SK-N-SH (cell line): ENCODE data around the gene AMMECR1L. TPM values are rescaled to one million over a fixed set of nuclear protein-coding genes. Genes with fewer than 3 reads are reported as not detected.

ENCODE experiments used
- CTCF ChIA-PET: fragments of 300-600, 350-600 bp; formaldehyde crosslinking; extraction: SDS; loops from one replicate; lab custom pipeline; 2021; lab: Yijun Ruan, JAX
- POLR2A ChIA-PET: fragments of 350-600 bp; sonication (Branson Sonifier 250); formaldehyde crosslinking; extraction: SDS; loops from one replicate; lab custom pipeline; 2020; ENCODE audit warnings: antibody characterized with exemption, inconsistent platforms; lab: Yijun Ruan, JAX
- DNase-seq: peaks from one replicate; pipeline ENCODE4 v3.0.0; 2012
- H2AFZ ChIP-seq: fragments of 200-600 bp; sonication (generic); 2 replicates; pipeline ENCODE4 v1.8.1; 2016; ENCODE audit warnings: antibody characterized with exemption, mild to moderate bottlenecking, low read depth
- H3F3A ChIP-seq: fragments of 200-600 bp; sonication (generic); replicated peaks from 2 replicates; pipeline ENCODE3; 2016; ENCODE audit warnings: antibody characterized with exemption, mild to moderate bottlenecking; ENCODE audit not compliant: insufficient read depth
- H3K27ac ChIP-seq, 2 experiments: fragments of 200-500 bp in 1 of 2; fragments of 200-600 bp in 1 of 2; sonication (Bioruptor generic) in 1 of 2; sonication (generic), shearing (Covaris generic) in 1 of 2; 2 replicates each; pipeline versions ENCODE4 v1.5.1 to v1.6.1; 2014 to 2016; ENCODE audit warnings: low read depth in 2 of 2, inconsistent platforms in 1 of 2, low read length in 1 of 2, mild to moderate bottlenecking in 1 of 2, mixed read lengths in 1 of 2
- H3K27me3 ChIP-seq: fragments of 200-600 bp; sonication (generic), shearing (Covaris generic); 2 replicates; pipeline ENCODE4 v1.6.1; 2016; ENCODE audit warnings: mixed run types; ENCODE audit not compliant: insufficient read depth
- H3K36me3 ChIP-seq, 2 experiments: fragments of 200-500 bp in 1 of 2; fragments of 200-600 bp in 1 of 2; sonication (Bioruptor generic) in 1 of 2; sonication (generic) in 1 of 2; replicated peaks in 1 of 2; 2 replicates each; pipeline versions ENCODE3 to v1.5.1; 2014 to 2016; ENCODE audit warnings: low read length in 1 of 2, mild to moderate bottlenecking in 1 of 2; ENCODE audit not compliant: insufficient read depth in 2 of 2, control insufficient read depth in 1 of 2
- H3K4me1 ChIP-seq, 2 experiments: fragments of 200-500 bp in 1 of 2; fragments of 200-600 bp in 1 of 2; sonication (Bioruptor generic) in 1 of 2; sonication (generic), shearing (Covaris generic) in 1 of 2; 2 replicates each; pipeline versions ENCODE4 v1.5.1 to v1.6.1; 2014 to 2016; ENCODE audit warnings: low read depth in 1 of 2, low read length in 1 of 2, mixed run types in 1 of 2; ENCODE audit not compliant: insufficient read depth in 2 of 2, control insufficient read depth in 1 of 2
- H3K4me2 ChIP-seq: fragments of 200-600 bp; sonication (generic), shearing (Covaris generic); 2 replicates; pipeline ENCODE4 v1.6.1; 2017; ENCODE audit warnings: mixed run types
- H3K4me3 ChIP-seq, 2 experiments: fragments of 200-500 bp in 1 of 2; fragments of 200-600 bp in 1 of 2; sonication (Bioruptor generic) in 1 of 2; sonication (generic), shearing (Covaris generic) in 1 of 2; 2 replicates each; pipeline versions ENCODE4 v1.5.1 to v1.8.1; 2014 to 2016; ENCODE audit warnings: low read depth in 2 of 2, inconsistent platforms in 1 of 2, low read length in 1 of 2, mild to moderate bottlenecking in 1 of 2, mixed read lengths in 1 of 2, moderate library complexity in 1 of 2
- H3K79me2 ChIP-seq: fragments of 200-600 bp; sonication (generic); 2 replicates; pipeline ENCODE4 v1.8.1; 2017; ENCODE audit warnings: mild to moderate bottlenecking; ENCODE audit not compliant: insufficient read depth
- H3K9ac ChIP-seq: fragments of 200-600 bp; sonication (generic); 2 replicates; pipeline ENCODE4 v1.6.1; 2017; ENCODE audit warnings: mixed run types
- H3K9me2 ChIP-seq: fragments of 200-600 bp; sonication (generic); 2 replicates; pipeline ENCODE4 v1.6.1; 2017; ENCODE audit warnings: mixed run types
- H3K9me3 ChIP-seq: fragments of 200-600 bp; sonication (generic); 2 replicates; pipeline ENCODE4 v1.6.1; 2017; ENCODE audit warnings: mixed run types, mild to moderate bottlenecking, moderate library complexity
- H4K20me1 ChIP-seq: fragments of 200-600 bp; sonication (generic); 2 replicates; pipeline ENCODE4 v1.6.1; 2017; ENCODE audit warnings: mild to moderate bottlenecking, mixed run types; ENCODE audit not compliant: insufficient read depth
- ELF1 ChIP-seq: IDR thresholded peaks from 2 replicates; pipeline ENCODE4 v1.4.0; 2012
- EZH2phosphoT487 ChIP-seq: fragments of 200-600 bp; sonication (generic); IDR thresholded peaks from 2 replicates; pipeline ENCODE4 v1.6.1; 2017; ENCODE audit warnings: low read depth, mixed run types, mild to moderate bottlenecking, antibody characterized with exemption, moderate library complexity, borderline replicate concordance
- FOSL2 ChIP-seq: IDR thresholded peaks from 2 replicates; pipeline ENCODE4 v1.4.0; 2012; ENCODE audit warnings: low read depth, mild to moderate bottlenecking, moderate library complexity, borderline replicate concordance
- FOXM1 ChIP-seq: IDR thresholded peaks from 2 replicates; pipeline ENCODE4 v1.4.0; 2012; ENCODE audit warnings: low read depth, mild to moderate bottlenecking
- MEF2A ChIP-seq: IDR thresholded peaks from 2 replicates; pipeline ENCODE4 v1.4.0; 2012; ENCODE audit warnings: low read depth, borderline replicate concordance
- NFIC ChIP-seq: IDR thresholded peaks from 2 replicates; pipeline ENCODE4 v1.4.0; 2012; ENCODE audit warnings: borderline replicate concordance
- RCOR1 ChIP-seq: fragments of 150-350 bp; IDR thresholded peaks from 2 replicates; pipeline ENCODE4 v1.6.1; 2017; ENCODE audit warnings: antibody characterized with exemption, low read length
- RFX5 ChIP-seq: IDR thresholded peaks from 2 replicates; pipeline ENCODE4 v1.6.1; 2012; ENCODE audit warnings: mild to moderate bottlenecking, improper control_type of control experiment, low read length
- SMC3 ChIP-seq: IDR thresholded peaks from 2 replicates; pipeline ENCODE4 v1.6.1; 2012; ENCODE audit warnings: low read depth, low read length, improper control_type of control experiment
- WGBS: methylation state at CpG from one replicate; pipeline ENCODE4 v1.1.6; 2017; ENCODE audit warnings: low lambda C conversion rate; 5-methylcytosine and 5-hydroxymethylcytosine counted together
- polyA plus RNA-seq, 3 experiments: library from polyadenylated mRNA; depleted of rRNA; stranded (reverse); fragments of >200 nt; gene quantifications; 2 replicates each; pipeline ENCODE4 v1.2.3, GENCODE V29; 2012
- TF ChIP-seq, protein P1 (sequence below): IDR thresholded peaks from 2 replicates; pipeline ENCODE4 v1.4.0; 2012; ENCODE audit warnings: low read depth, borderline replicate concordance
- TF ChIP-seq, protein P2 (sequence below): fragments of 150-350 bp; IDR thresholded peaks from 2 replicates; pipeline ENCODE4 v1.6.1; 2017; ENCODE audit warnings: antibody characterized with exemption, low read length, low read depth, borderline replicate concordance
- TF ChIP-seq, protein P3 (sequence below): fragments of 200-600 bp; sonication (generic); IDR thresholded peaks from 2 replicates; pipeline ENCODE4 v1.6.1; 2017; ENCODE audit warnings: antibody characterized with exemption, mild to moderate bottlenecking, moderate library complexity

The AMMECR1L gene
- polyA plus RNA-seq, 1 of the 3 experiments (the other 2 are of a cell fraction), result 11.0 TPM

DNA sequence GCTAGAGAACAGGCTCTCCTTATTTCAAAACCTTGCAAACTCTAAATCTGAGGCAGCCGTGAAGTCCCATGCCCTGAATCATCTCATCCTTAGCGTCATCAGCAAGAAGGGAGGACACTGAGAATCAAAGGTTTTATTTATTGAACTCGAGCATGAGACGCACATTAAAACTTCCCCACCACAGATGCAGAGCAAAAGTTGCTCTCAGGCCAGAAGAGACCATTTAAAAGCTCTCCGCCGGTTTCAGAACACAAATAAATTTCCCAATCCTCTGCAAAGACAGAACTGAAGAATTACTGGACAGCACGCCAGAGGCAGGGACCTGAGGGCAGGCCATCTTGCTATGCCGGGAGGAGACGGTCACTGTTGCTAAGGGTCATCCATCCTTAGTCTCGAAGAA is 1.3 kb downstream of the AMMECR1L start:
- ChIA-PET POLR2A (no interaction called here), CTCF (interaction anchor here (1.4 kb wide), 1 partner anchor 17 kb away, joined by 3 read pairs; no protein-coding TSS in a partner anchor)
- no peaks in the 10 kb centered on the region for H3K27me3 ChIP-seq
- peak overlapping the region; percentile 81 for H3K4me2 ChIP-seq
- peaks cover 10 to 22% of the 10 kb centered on the region in 2 experiments; a peak in 2 of 4 replicates for H3K4me1 ChIP-seq
- peaks cover 9% of the 10 kb centered on the region for H3F3A ChIP-seq
- peak overlapping the region; percentile 78 for H3K9ac ChIP-seq
- H3K9me2 ChIP-seq, result no peaks in the 10 kb centered on the region
- no peak for DNase-seq
- H3K4me3 ChIP-seq, result peak overlapping the region; percentile 50 to 69
- H2AFZ ChIP-seq, result no peak overlapping the region
- WGBS, result 25% methylated on average over 10 of the region's 10 CpGs
- TF ChIP-seq RCOR1, result no peak
- no peak for TF ChIP-seq ELF1
- no peak for TF ChIP-seq FOXM1
- no peak for TF ChIP-seq SMC3
- TF ChIP-seq, protein P1, sequence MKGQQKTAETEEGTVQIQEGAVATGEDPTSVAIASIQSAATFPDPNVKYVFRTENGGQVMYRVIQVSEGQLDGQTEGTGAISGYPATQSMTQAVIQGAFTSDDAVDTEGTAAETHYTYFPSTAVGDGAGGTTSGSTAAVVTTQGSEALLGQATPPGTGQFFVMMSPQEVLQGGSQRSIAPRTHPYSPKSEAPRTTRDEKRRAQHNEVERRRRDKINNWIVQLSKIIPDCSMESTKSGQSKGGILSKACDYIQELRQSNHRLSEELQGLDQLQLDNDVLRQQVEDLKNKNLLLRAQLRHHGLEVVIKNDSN, result no peak
- TF ChIP-seq, protein P2, sequence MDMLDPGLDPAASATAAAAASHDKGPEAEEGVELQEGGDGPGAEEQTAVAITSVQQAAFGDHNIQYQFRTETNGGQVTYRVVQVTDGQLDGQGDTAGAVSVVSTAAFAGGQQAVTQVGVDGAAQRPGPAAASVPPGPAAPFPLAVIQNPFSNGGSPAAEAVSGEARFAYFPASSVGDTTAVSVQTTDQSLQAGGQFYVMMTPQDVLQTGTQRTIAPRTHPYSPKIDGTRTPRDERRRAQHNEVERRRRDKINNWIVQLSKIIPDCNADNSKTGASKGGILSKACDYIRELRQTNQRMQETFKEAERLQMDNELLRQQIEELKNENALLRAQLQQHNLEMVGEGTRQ, result no peak
- H3K27ac ChIP-seq, result peak overlapping the region in 1 of 2 experiments; percentile 82; a peak in 2 of 4 replicates
- peaks cover 54% of the 10 kb centered on the region for H4K20me1 ChIP-seq
- peaks cover 33 to 37% of the 10 kb centered on the region in 2 experiments for H3K36me3 ChIP-seq
- H3K79me2 ChIP-seq, result peaks cover 74% of the 10 kb centered on the region
- no peaks in the 10 kb centered on the region for H3K9me3 ChIP-seq

DNA sequence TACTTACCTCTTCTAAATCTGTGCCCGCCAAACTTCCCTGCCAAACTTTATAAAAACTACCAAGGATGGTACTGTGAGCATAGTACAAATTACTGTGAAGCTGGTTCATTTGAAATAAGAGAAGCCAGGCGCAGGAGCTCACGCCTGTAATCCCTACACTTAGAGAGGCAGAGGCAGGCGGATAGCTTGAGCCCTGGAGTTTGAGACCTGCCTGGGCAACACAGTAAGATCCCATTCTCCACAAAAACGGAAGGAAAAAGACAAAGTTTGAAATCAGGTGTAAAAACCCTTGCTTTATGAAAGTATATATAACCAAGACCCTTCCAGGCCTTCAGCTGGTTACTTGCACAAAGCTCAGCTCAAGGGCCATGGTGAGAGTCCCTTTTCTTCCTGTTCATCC is 5.9 kb downstream of the AMMECR1L start:
- H3K27ac ChIP-seq, result no peak overlapping the region
- TF ChIP-seq FOSL2 (no peak), NFIC (no peak), MEF2A (no peak), EZH2phosphoT487 (no peak), RFX5 (no peak)
- TF ChIP-seq, protein P3, sequence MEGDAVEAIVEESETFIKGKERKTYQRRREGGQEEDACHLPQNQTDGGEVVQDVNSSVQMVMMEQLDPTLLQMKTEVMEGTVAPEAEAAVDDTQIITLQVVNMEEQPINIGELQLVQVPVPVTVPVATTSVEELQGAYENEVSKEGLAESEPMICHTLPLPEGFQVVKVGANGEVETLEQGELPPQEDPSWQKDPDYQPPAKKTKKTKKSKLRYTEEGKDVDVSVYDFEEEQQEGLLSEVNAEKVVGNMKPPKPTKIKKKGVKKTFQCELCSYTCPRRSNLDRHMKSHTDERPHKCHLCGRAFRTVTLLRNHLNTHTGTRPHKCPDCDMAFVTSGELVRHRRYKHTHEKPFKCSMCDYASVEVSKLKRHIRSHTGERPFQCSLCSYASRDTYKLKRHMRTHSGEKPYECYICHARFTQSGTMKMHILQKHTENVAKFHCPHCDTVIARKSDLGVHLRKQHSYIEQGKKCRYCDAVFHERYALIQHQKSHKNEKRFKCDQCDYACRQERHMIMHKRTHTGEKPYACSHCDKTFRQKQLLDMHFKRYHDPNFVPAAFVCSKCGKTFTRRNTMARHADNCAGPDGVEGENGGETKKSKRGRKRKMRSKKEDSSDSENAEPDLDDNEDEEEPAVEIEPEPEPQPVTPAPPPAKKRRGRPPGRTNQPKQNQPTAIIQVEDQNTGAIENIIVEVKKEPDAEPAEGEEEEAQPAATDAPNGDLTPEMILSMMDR, result no peak
- TF ChIP-seq, protein P1, result no peak
- H3K4me1 ChIP-seq, result peaks cover 6 to 9% of the 10 kb centered on the region in 2 experiments; a peak in 2 of 4 replicates
- H3K9ac ChIP-seq, result no peak overlapping the region
- no peak for DNase-seq
- H3K9me3 ChIP-seq, result no peaks in the 10 kb centered on the region
- ChIA-PET CTCF (interaction anchor here (1.9 kb wide), 1 partner anchor 21 kb away, joined by 5 read pairs; no protein-coding TSS in a partner anchor), POLR2A (no interaction called here)
- peaks cover 99% of the 10 kb centered on the region for H3K79me2 ChIP-seq
- peaks cover 3% of the 10 kb centered on the region for H3F3A ChIP-seq
- no peak overlapping the region for H3K4me3 ChIP-seq
- H3K9me2 ChIP-seq, result no peaks in the 10 kb centered on the region
- no peak overlapping the region for H3K4me2 ChIP-seq
- no peaks in the 10 kb centered on the region for H3K27me3 ChIP-seq
- 95% methylated on average over 5 of the region's 5 CpGs for WGBS
- H2AFZ ChIP-seq, result no peak overlapping the region
- H4K20me1 ChIP-seq, result peaks cover 94% of the 10 kb centered on the region
- peaks cover 41 to 43% of the 10 kb centered on the region in 2 experiments for H3K36me3 ChIP-seq
